Right lobe of liver (tissue), 4 donors: ENCODE measurements around the gene OBI1.

ENCODE experiments used
- CTCF ChIP-seq, 4 donors: fragments of 200-600 bp in 3 of 4; fragments of 450-650 bp in 1 of 4; IDR thresholded peaks; one replicate each; pipeline versions ENCODE4 v1.5.1 to v1.8.0; 2016 to 2022; ENCODE audit warnings: antibody characterized with exemption in 4 of 4, mild to moderate bottlenecking in 2 of 4
- POLR2A ChIP-seq: fragments of 450-650 bp; IDR thresholded peaks from one replicate; pipeline ENCODE4 v1.6.1; 2017; ENCODE audit warnings: antibody characterized with exemption, mild to moderate bottlenecking
- donor health status: DM: no; HTN: no; CAD: no.
- donor health status: DM: no; HTN: no; CAD: no.
- donor health status: DM: no; HTN: yes; CAD: no.

GRCh38 chr13:78659450-78659730 lies 435 bp upstream of the OBI1 start:
- TF ChIP-seq POLR2A = no peak
- TF ChIP-seq CTCF (IDR thresholded peaks at IDR 0.05) = no peak
